ENCODE results near the gene TAF1B. TPM values are rescaled to one million over a fixed set of nuclear protein-coding genes. Genes with fewer than 3 reads are reported as not detected.
"Not testable (repeated sequence)": the region's sequence is repeated elsewhere in the genome, so short reads cannot be mapped to it uniquely, and the experiment has no call there.

TAF1B gene
- total RNA-seq, 1 donor from 2014 or later, result 15.6 TPM

DNA sequence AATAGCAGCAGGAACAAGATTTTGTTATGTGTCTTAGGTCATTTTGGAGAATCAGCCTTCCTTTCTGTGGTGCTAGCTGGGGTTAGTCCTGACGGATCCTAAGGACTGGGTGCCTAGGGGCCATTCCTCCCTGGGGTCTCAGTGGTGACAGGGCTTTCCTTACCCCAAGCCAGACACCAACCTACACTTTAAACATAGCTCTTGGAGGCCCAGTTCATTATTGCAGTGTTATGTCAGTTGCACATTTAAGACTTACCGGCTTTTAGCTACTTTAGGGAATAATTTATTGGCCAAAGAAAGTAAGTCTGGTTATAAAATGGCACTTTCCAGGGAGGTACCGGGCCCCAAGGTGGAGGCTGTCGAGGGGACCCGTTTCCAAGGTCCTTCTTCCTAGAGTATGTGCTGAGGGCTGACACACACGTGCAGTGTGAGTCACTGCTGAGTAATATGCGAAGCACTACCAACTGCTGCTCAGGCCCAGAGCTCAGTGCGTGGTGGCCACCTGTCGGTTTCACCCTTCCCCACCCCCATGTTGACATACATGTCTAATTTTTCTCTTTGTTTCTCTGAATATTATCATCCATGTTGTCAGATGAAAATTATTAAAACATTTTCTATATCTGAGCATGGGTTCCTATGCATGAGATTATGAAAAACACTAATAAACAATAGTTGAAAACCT, 71.3 kb downstream of the TAF1B start:
- peak overlapping the region; percentile 5 for H3K27ac Mint-ChIP-seq (ENCODE audit: unreplicated experiment)
- H3K27me3 Mint-ChIP-seq (ENCODE audit: low read depth), result no peaks in the 10 kb centered on the region
- no peak for DNase-seq (ENCODE audit: low spot score)
- peaks cover 10% of the 10 kb centered on the region for H3K36me3 Mint-ChIP-seq (ENCODE audit: low read depth)
- no peaks in the 10 kb centered on the region for H3K9me3 Mint-ChIP-seq (ENCODE audit: low read depth)
- TF ChIP-seq, protein P1, sequence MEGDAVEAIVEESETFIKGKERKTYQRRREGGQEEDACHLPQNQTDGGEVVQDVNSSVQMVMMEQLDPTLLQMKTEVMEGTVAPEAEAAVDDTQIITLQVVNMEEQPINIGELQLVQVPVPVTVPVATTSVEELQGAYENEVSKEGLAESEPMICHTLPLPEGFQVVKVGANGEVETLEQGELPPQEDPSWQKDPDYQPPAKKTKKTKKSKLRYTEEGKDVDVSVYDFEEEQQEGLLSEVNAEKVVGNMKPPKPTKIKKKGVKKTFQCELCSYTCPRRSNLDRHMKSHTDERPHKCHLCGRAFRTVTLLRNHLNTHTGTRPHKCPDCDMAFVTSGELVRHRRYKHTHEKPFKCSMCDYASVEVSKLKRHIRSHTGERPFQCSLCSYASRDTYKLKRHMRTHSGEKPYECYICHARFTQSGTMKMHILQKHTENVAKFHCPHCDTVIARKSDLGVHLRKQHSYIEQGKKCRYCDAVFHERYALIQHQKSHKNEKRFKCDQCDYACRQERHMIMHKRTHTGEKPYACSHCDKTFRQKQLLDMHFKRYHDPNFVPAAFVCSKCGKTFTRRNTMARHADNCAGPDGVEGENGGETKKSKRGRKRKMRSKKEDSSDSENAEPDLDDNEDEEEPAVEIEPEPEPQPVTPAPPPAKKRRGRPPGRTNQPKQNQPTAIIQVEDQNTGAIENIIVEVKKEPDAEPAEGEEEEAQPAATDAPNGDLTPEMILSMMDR (IDR thresholded peaks at IDR 0.05), result peak; percentile 53
- peaks cover 13% of the 10 kb centered on the region for H3K4me1 Mint-ChIP-seq (ENCODE audit: low read depth)
- no peak overlapping the region for H3K4me3 Mint-ChIP-seq (ENCODE audit: unreplicated experiment)

DNA sequence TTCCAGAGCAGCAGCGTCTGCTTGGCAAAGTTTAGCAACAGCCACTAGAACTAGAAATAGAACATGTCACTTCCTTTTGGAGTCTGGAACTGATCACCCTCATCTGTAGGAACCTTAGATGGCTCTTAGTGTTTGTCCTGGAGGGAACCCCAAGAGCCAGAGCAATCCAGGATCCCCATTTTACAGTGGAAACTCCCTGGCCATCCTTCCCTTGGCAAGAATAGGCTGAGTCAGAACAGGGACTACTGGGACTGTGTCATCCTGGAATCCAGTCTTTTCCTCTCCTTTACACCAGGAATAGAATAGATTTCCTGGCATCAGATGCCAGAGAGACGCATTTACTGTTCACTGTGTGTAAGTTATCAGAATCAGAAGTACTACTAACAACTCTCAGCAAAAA, 75.0 kb downstream of the TAF1B start:
- TF ChIP-seq, protein P1 (IDR thresholded peaks at IDR 0.05), result no peak
- Mint-ChIP-seq H3K36me3 (ENCODE audit: low read depth) (peaks cover 8% of the 10 kb centered on the region), H3K4me3 (ENCODE audit: unreplicated experiment) (no peak overlapping the region), H3K9me3 (ENCODE audit: low read depth) (no peaks in the 10 kb centered on the region), H3K4me1 (ENCODE audit: low read depth) (peaks cover 13% of the 10 kb centered on the region), H3K27me3 (ENCODE audit: low read depth) (no peaks in the 10 kb centered on the region), H3K27ac (ENCODE audit: unreplicated experiment) (no peak overlapping the region)
- no peak for DNase-seq (ENCODE audit: low spot score)

DNA sequence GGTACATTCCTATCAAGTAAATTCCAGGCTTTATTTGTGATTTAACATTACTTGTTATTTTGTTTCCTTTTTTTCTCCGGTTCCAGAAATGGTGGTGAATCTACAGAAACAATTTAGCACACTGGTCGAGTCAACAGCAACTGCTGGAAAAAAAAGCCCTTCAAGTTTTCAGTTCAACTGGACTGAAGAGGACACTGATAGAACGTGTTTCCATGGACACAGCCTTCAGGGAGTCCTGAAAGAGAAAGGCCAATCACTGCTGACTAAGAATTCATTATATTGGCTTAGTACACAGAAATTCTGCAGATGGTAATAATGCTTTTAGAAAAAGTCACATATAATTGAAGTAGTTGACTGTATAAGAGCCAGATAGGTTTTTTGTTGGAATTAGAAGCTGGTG, 76.2 kb downstream of the TAF1B start:
- H3K4me1 Mint-ChIP-seq (ENCODE audit: low read depth), result peaks cover 8% of the 10 kb centered on the region
- H3K36me3 Mint-ChIP-seq (ENCODE audit: low read depth), result peaks cover 6% of the 10 kb centered on the region
- H3K4me3 Mint-ChIP-seq (ENCODE audit: unreplicated experiment), result no peak overlapping the region
- DNase-seq (ENCODE audit: low spot score), result no peak
- no peaks in the 10 kb centered on the region for H3K9me3 Mint-ChIP-seq (ENCODE audit: low read depth)
- H3K27me3 Mint-ChIP-seq (ENCODE audit: low read depth), result no peaks in the 10 kb centered on the region
- TF ChIP-seq, protein P1 (IDR thresholded peaks at IDR 0.05), result no peak
- no peak overlapping the region for H3K27ac Mint-ChIP-seq (ENCODE audit: unreplicated experiment)

DNA sequence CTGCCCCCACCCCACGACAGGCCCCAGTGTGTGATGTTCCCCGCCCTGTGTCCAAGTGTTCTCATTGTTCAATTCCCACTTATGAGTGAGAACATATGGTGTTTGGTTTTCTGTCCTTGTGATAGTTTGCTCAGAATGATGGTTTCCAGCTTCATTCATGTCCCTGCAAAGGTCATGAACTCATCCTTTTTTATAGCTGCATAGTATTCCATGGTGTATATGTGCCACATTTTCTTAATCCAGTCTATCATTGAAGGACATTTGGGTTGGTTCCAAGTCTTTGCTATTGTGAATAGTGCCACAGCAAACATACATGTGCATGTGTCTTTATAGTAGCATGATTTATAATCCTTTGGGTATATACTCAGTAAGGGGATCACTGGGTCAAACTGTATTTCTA, 83.7 kb downstream of the TAF1B start:
- not testable (repeated sequence) for H3K27ac Mint-ChIP-seq (ENCODE audit: unreplicated experiment)

DNA sequence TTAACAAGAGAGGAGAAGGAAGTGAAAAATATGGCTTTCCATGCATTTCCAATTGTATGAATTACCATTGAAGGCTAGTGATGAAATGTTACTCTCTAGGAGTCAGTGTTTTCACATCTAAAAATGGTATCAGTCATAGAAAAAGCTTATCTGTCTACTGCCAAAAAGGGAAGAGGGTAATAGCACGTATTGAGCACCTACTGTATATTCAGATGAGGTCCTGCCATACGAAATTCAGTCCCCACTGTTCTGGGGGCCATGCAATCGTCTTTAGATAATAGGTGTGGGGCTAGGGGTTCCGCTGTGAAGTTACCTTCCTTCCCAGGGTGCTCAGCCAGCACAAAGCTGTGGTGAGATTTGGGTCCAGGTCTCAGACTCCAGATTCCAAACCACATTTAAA, 94.0 kb downstream of the TAF1B start:
- no peak overlapping the region for H3K27ac Mint-ChIP-seq (ENCODE audit: unreplicated experiment)
- no peak for DNase-seq (ENCODE audit: low spot score)

More for the DNA sequence above, 83.7 kb downstream of the TAF1B start:
- not testable (repeated sequence) for H3K4me3 Mint-ChIP-seq (ENCODE audit: unreplicated experiment); H3K4me1 Mint-ChIP-seq (ENCODE audit: low read depth); H3K27me3 Mint-ChIP-seq (ENCODE audit: low read depth); H3K9me3 Mint-ChIP-seq (ENCODE audit: low read depth); DNase-seq (ENCODE audit: low spot score)
- peaks cover 27% of the 10 kb centered on the region for H3K36me3 Mint-ChIP-seq (ENCODE audit: low read depth)

More for the DNA sequence above, 94.0 kb downstream of the TAF1B start:
- Mint-ChIP-seq H3K27me3 (ENCODE audit: low read depth) (no peaks in the 10 kb centered on the region), H3K4me1 (ENCODE audit: low read depth) (peaks cover 27% of the 10 kb centered on the region), H3K4me3 (ENCODE audit: unreplicated experiment) (no peak overlapping the region), H3K36me3 (ENCODE audit: low read depth) (peaks cover 21% of the 10 kb centered on the region), H3K9me3 (ENCODE audit: low read depth) (no peaks in the 10 kb centered on the region)
- TF ChIP-seq, protein P1 (IDR thresholded peaks at IDR 0.05), result no peak
